ENCODE data around the gene RNASE13. TPM values are rescaled to one million over a fixed set of nuclear protein-coding genes. Genes with fewer than 3 reads are reported as not detected.
"Not testable (repeated sequence)": the region's sequence is repeated elsewhere in the genome, so short reads cannot be mapped to it uniquely, and the experiment has no call there.

The RNASE13 gene
- total RNA-seq, 2 donors from 2014 or later: not detected

- intact Hi-C loops (cut with DNase I): no loop called here
- TF ChIP-seq CTCF (IDR thresholded peaks at IDR 0.05) (no peak), POLR2A (IDR thresholded peaks at IDR 0.05) (no peak)
- H3K9me3 ChIP-seq: no peaks in the 10 kb centered on the region
- no peak overlapping the region for H3K4me3 ChIP-seq
- peak overlapping the region in 1 of 4 donors; percentile 28 for H3K27ac ChIP-seq
- ATAC-seq: no peak
- 50 to 51% methylated on average over 2 of the region's 2 CpGs for WGBS, 2 donors
- no peaks in the 10 kb centered on the region for H3K36me3 ChIP-seq (replicated peaks in 1 of 2; ENCODE audit: insufficient read depth in 1 of 2, low read depth in 2 of 2)
- no peaks in the 10 kb centered on the region for H3K27me3 ChIP-seq
- H3K4me1 ChIP-seq: peaks cover 19% of the 10 kb centered on the region
- DNase-seq: peak in 2 of 4 donors; percentile 22 to 25
Observed at GRCh38 chr14:20986811-20987210, 47.8 kb downstream of the RNASE13 start.

- ATAC-seq; H3K9me3 ChIP-seq; H3K27ac ChIP-seq; H3K4me3 ChIP-seq; intact Hi-C loops (cut with DNase I); H3K4me1 ChIP-seq; H3K36me3 ChIP-seq (replicated peaks in 1 of 2; ENCODE audit: insufficient read depth in 1 of 2, low read depth in 2 of 2); DNase-seq; H3K27me3 ChIP-seq: not testable (repeated sequence)
- 82 to 86% methylated on average over 4 of the region's 4 CpGs for WGBS, 2 donors
Observed at GRCh38 chr14:20985650-20986049, 49.0 kb downstream of the RNASE13 start.

Small RNA genes within 50 kb of the gene (microRNA-seq; reads per million reads assigned to microRNA genes)
- 0 reads per million in 2 donors for gene MIR6717 (ENCODE audit: borderline number of aligned reads in 2 of 2, borderline replicate concordance in 2 of 2)

Other genes with a start within 250 kb of the RNASE13 start
- 100 to 1,000 TPM; 316 to 772 TPM for gene RNASE1, start 232.0 kb downstream of the RNASE13 start, total RNA-seq
- not detected for gene RNASE3, start 143.4 kb downstream of the RNASE13 start, total RNA-seq
- not detected for gene RNASE2, start 79.3 kb downstream of the RNASE13 start, total RNA-seq
- 10 to 100 TPM; 39.2 to 73.7 TPM for gene METTL17, start 44.8 kb downstream of the RNASE13 start, total RNA-seq
- not detected for gene SLC39A2, start 35.5 kb downstream of the RNASE13 start, total RNA-seq
- 100 to 1,000 TPM; 133 to 178 TPM for gene NDRG2, start 9.7 kb downstream of the RNASE13 start, total RNA-seq
- gene TPPP2, start 4.6 kb downstream of the RNASE13 start, total RNA-seq: 1 to 10 TPM in 1 of 2 donors, not detected in 1; 1.3 TPM
- 1 to 10 TPM in 1 of 2 donors, not detected in 1; 1.0 TPM for gene RNASE7, start 7.6 kb upstream of the RNASE13 start, total RNA-seq
- gene RNASE8, start 23.0 kb upstream of the RNASE13 start, total RNA-seq: not detected
- gene ARHGEF40, start 35.5 kb upstream of the RNASE13 start, total RNA-seq: 100 to 1,000 TPM in 1 of 2 donors, 10 to 100 TPM in 1; 58.4 to 142 TPM
- 10 to 100 TPM; 28.3 to 39.2 TPM for gene ZNF219, start 63.8 kb upstream of the RNASE13 start, total RNA-seq
- 1 to 10 TPM in 1 of 2 donors, not detected in 1; 1.3 TPM for gene TMEM253, start 66.3 kb upstream of the RNASE13 start, total RNA-seq
- gene OR5AU1, start 121.3 kb upstream of the RNASE13 start, total RNA-seq: not detected
- 100 to 1,000 TPM; 245 to 251 TPM for gene HNRNPC, start 234.6 kb upstream of the RNASE13 start, total RNA-seq
- not detected for gene RPGRIP1, start 245.3 kb upstream of the RNASE13 start, total RNA-seq

Measured in body of pancreas (tissue), 4 donors.